NCI-H748 (cell line): ENCODE measurements around the gene SLC6A6.
"Not testable (repeated sequence)": the region's sequence is repeated elsewhere in the genome, so short reads cannot be mapped to it uniquely, and the experiment has no call there.

Source experiments
- DNase-seq: peaks from one replicate; lab custom pipeline; 2025; ENCODE audit not compliant: unreplicated experiment; lab: John Stamatoyannopoulos, UW

Gene SLC6A6

DNA sequence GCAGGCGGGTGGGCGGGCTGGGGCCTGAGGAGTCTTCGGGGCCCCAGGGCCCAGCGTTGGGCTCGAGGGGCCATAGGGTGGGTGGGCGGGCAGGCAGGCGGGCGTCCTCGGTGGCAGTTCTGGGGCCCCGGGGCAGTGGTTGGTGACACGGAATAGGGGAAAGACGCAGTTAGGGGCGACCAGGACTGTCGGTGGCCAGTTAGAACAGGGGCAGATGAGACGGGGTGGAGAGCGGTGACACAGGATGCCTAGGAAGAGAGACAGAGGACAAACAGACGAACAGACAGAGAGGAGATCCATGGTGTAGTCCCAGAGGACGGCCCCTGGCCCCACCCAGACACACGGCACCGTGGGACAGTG is 101.3 kb downstream of the SLC6A6 start:
- DNase-seq, result no peak

DNA sequence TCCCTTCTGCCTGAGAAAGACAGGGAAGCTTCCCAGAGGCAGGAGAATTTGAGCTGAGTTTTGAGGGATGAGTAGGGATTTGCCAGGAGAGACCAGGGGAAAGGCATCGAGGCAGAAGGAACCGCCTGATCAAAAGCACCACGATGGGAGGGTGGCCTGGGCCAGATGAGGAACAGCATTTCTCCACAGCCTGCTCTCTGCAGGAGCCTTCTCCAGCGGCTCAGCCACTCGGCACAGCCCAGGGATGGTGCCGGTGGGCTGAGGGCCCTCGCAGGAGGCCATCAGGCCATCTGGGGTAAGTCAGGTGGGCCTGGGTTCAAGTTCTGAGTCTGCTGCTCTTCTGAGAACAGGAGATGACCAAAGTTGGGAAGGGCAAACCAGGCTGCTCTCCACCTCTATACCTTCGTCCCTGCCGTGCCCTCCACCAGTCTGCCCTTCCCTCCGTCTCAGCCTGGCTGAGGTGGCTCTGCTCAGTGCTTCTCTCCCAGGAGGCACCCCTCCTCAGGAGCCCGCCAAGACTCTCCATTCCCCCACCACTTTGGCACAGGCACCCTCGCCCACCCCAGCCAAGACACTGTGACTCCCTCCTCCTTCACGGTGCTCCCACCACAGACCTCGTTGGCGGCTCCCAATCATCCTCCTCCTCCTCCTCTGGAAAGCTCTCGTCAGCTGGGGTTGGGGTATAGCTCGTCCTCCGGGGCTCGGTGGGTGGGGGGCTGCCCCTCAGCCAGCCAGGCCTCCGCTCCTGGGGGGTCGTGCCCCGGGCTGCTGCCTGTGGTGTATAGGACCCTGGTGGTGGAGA is 102.8 kb downstream of the SLC6A6 start:
- no peak for DNase-seq

DNA sequence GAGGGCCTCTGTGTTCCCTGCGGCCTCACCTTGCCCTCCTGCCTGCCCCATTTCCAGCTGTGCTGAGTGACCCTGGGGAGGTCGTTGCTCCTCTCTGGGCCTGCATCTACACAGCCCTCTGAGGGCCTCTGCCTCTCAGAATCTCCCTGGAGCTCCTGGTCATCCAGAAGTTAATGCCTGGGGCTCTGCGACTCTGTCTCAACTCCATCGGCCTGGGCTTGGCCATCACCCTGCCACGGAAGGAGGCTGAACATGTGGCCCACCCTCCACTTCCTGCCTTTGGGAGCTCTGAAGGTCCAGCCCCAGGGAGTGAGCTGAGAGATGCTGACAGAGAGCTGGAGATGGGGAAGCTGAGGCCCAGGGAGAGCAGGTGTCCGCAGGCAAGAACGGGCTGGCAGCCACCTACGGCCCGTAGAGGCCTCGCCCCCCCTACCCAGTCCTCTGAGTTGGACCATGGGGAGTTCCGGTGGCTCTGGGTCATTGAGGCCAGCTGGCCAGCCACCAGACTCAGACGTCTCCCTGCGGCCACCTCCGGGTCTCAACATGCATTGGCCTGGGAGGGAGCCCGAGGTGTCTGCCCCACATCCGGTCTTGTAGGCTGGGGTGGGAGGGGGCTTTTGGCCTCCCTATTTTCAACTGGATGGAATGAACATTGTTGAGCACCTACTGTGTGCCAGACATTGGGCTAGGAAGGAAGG is 103.5 kb downstream of the SLC6A6 start:
- DNase-seq, result no peak

DNA sequence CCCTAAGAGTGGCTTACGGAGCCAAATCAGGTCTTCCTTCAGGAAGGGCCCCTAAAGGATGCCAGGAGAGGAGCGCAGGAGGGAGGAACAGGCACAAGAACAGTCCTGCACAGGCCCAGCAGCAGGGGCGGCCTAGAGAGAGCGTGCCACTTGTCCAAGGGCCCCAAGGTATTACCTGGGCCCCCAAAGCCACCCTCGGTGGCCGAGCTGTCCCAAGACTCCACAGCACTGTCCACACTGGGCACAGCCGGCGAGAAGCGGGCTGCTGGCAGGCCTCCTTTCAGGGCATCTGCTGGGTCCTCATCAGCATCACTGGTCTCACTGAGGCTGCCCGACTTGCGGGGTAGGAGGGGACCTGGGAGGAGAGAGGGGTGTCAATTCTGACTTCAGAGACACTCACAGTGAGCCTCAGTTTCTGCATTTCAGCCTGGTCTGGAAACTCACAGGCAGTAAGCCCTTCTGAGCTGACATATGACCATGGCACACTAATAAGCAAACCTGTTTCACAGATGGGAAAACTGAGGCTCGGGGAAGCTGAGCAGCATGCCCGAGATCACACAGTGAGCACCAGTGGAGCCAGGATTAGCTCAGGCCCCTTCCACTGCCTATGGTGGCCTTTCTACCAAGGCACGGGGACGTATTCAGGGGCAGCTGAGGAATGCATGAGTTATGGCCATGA is 104.4 kb downstream of the SLC6A6 start:
- DNase-seq, result no peak

DNA sequence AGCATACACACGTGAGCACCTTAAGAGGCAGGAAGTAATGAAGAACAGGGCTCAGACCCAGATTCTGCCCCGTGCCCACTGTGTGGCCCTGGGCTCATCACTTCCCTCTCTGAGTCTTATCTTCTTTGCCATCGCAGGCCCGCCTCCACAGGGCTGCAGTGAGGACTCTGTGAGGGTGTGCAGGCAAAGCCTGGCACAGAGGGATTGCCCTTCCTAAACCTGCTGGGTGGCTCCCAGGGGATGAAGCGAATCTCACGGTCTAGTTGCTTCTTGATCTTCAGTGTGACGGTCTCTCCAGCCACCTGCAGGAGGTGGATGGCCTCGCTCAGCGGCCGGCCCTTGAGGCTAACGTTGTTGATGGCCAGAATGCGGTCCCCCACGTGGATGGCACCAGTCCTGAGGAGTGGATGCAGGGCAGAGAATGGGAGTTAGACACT is 104.9 kb downstream of the SLC6A6 start:
- peak; percentile 11 for DNase-seq

DNA sequence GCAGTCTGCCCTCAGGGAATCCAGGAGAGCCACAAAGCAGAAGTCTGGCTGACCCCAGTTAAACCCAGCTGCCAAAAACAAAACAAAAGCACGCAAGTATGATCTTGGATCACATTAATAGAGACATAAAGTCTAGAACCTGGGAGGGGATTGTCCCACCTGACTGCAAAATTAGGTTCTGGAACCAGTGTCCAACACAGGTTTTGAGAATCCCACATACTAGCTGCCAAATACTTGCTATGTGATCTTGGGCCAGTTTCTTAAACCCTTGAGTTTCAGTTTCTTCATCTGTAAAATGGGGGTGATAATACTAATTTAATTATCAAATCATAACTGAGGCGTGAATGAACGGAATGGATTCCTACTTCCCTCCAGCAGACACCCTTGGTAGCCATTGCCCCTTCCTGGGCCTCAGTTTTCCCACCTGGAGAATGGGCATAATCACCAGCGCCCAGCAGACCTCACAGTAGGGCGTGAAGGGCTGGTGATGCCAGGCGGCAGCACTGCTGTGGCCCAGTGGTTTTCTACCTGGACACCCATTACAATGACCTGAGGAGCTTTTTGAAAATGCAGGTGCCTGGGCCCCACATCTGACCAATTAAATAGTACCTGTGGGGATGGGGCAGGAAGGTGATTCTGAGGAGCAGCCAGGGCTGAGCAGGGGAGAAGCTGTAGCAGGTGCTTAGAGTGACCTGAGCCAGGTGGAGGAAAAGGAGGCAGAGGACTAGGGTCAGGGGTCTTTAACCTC is 105.5 kb downstream of the SLC6A6 start:
- no peak for DNase-seq

DNA sequence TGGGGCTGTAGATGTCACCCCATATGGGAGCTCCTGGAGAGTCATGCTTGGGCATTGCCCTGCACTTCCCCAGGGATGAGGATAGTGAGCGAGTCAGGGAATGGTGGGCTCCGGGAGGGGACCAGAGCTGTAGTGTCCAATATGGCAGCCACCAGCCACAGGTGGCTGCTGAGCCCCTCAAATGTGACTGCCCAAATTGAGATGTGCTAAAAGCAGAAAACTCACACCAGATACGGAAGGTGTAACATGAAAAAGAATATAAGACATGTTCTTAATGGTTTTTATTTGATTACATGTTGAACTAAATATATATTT is 106.1 kb downstream of the SLC6A6 start:
- no peak for DNase-seq

DNA sequence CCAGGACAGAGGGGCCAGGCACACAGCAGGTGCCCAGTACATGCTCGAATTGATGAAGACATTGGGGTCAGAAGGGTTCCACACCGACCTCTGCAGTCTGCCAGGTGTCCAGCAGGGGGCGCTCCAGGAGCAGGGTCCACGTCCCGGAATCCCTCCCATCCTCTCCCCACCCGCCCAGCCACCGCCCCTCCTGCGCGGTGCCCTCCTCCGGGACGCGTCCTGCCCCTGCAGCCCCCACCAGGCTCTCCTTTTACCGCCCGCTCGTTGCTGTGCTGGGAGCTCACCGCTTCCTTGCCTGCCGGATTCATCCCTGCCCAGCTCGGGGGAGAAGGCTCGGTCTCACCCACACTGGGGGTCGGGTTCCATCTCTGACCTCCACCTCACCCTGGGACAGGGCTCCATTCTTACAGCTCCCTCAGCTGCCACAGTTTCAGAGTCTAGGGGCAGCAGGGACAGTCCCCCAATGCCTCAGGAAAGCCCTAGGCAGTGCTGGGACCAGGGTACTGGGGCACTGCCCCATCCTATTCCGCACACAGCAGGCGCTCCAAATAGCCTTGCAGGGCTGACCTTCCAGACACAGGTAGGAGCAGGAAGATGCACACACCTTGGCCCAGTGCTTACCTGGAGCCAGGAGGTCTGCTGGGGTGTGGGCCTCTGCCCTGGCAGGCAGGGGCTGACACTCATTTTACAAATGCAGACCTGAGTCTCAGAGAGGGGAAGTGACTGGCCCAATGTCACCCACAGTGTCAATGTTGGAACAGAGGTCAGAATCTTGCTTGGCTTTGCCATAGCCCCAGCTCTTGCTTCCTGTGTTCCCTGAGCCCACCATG is 106.8 kb downstream of the SLC6A6 start:
- peak; percentile 46 for DNase-seq

DNA sequence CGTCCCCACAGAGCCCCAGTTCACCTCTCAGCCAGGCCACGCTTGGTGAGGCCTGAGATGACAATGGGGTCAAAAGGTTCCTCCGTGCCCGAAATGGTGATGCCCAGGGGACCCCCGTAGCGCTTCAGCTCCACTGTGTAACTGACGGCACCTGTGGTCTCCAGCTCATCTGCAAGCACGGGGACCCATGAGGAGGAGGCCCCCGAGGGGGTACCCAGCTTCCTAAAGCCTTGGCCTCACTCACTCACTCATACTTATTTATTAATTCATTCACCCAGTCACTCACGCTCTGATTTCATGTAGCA is 107.3 kb downstream of the SLC6A6 start:
- DNase-seq, result no peak

DNA sequence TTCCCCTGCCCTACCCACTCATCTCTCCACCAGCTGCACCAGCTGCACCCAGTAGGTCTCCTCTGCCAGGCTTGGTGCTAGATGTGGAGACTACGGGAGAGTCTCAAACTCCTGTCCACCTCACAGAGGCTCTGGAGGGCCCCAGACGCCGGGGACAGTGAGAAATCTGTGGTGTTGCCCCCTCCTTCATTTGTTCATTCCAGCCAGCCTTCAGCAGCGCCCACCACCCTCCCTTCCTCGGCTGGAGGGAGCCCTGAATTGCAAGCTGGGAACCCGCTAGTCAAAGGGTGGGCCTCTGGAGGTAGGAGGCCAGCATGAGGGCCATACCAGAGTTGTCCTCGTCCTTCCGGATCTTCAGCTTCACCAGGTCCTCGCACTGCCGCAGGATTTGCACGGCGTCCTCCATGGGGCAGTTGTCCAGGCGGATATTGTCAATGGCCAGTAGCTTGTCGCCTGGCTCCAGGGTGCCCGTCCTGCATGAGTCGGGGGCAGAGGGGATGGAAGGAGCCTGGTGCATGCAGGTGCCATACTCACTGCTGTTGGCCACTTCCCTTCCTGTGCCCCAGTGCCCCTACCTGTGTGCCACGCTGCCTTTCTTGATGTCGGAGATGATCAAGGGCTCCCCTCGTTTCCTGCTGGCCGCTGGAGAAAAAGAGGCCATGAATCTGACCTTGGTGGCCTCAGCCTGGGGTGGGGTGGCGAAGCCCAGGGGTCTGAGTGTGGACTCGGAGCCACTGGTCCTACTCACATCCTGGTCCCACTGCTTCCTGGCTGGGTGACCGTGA is 108.6 kb downstream of the SLC6A6 start:
- no peak for DNase-seq

DNA sequence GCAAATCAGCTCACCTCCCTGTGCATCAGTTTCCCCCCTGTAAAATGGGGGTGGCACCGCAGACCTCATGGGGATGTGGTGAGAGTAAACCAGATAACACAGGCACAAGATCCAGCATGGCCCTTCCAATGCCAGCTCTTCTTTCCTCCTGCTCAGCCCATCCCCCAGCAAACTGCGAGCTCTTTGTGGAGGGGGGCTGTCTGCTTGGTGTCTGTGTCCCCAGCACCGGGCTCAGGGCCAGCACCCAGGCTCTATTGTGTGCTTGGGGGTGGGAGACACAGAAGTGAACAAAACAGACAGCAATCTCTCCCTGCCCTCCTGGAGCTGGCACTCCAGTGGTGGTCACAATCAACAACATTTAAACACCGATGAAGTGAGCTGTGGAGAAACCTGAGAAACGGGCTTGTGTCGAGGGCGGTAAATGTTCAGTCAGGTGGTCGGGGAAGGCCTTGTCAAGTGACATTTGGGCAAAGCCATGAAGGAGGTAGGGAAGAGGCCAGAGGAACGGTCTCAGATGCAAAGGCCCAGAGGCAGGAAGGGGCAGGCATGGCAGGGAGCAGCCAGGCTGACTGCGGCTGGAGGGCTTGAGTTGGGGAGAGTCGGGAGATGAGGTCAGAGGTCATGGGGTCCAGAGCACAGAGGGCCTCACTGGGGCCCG is 109.3 kb downstream of the SLC6A6 start:
- peak; percentile 18 for DNase-seq

DNA sequence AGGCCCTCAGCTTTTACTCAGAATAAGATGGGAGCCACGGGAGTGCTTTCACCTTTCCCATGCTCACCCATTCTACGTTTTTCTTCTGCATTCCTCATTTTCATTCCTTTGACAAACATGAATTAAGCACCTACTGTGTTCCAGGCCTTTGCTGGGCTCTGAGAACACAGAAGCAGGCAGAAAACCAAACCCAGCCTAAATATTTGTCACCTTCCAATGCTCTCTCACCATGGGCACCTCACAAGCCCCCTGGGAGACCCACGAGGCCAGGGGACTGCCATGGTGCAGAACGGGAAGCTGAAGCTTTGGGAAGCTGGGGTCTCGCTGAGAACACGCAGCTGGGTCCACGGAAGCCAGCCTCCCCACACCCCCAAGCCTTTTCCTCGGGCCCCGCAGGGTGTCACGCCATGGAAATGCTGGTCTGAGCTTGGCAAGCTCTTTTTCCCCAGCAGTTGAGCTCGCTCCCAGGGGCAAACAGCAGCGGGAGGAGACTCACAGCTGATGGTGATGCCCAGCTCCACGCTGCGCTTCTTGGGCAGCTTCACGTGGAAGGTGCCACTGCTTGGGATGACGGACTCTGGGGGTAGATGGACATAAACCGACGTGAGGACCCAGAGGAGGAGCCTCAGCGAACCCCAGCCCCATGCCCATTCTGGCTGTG is 110.0 kb downstream of the SLC6A6 start:
- DNase-seq, result no peak

DNA sequence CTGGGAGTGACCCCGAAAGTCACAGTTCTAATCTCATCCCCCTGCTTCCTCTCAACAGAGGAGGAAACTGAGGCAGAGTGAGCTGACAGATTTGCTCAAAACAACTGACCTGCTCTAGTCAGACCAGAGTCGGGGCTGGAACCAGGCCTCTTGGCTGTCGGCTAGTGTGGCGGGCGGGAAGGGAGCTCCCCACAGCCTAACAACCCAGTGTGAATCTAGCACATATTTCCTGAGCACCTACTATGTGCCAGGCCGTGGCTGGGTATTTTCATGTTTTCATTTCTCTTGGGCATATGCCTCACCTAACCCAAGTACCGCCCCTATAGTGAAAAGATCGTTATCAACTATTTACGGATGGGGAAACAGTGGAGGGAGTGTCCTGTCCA is 110.5 kb downstream of the SLC6A6 start:
- no peak for DNase-seq

DNA sequence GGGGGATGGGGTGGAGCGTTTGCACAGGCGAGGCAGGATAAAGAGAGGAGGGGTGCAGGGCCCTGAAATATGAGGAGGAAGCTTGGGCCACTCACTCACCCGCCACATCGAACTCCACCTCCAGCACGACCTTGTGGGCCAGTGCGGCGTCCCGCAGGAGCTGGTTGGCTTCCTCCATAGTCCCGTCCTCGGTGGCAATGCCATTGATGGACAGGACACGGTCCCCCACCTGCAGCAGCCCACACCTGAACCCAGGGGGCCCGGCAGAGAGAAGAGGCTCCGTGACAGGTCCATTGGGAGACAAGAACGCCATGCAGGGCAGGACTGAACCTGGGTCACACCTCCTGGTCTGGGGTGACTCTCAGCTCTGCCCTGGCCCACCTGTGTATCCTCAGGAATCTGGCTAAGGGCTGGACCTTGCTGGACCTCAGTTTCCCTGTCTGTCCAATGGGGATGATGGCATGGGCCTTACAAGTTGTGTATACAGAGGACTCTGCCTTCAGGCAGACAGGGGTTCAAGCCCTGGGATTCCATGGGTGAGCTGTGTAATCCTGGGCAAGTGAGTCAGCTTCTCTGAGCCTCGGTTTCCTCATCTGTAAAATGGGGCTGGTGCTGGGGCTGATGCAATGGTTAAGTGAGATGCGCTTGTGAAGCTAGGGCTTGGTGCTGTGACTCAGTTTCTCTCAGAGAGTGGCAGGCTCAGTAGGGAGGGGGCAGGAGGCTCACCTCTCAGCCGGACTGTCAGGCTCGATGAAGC is 111.3 kb downstream of the SLC6A6 start:
- DNase-seq, result no peak

DNA sequence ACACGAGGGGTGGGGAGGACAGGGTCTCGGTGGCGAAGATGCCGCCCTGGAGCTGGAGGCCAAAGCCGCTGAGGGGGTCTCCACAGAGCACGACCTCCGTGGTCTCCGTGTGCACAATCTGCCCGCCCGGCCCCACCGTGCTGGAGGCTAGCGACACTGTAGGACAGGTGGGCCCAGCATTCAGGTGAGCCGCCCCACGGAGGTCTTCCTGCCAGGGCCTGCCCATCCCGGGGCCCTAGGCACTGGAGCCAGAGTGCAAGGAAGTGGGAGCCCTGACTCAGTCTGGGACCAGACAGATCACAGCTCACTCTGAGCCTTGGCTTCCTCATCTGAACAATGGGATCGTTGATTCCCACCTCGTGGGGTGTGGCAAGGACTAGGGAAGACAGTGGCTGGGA is 111.9 kb downstream of the SLC6A6 start:
- DNase-seq, result no peak

DNA sequence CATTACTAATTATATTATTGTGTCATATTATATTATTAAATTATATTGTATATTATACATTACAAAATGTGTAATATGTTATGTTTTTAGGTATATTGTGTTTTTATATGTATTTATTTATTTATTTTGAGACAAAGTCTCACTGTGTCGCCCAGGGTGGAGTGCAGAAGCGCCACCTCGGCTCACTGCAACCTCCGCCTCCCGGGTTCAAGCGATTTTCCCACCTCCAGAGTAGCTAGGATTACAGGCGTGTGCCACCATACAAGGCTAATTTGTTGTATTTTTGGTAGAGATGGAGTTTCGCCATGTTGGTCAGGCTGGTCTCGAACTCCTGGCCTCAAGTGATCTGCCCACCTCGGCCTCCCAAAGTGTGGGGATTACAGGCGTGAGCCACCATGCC is 113.1 kb downstream of the SLC6A6 start:
- DNase-seq, result not testable (repeated sequence)

DNA sequence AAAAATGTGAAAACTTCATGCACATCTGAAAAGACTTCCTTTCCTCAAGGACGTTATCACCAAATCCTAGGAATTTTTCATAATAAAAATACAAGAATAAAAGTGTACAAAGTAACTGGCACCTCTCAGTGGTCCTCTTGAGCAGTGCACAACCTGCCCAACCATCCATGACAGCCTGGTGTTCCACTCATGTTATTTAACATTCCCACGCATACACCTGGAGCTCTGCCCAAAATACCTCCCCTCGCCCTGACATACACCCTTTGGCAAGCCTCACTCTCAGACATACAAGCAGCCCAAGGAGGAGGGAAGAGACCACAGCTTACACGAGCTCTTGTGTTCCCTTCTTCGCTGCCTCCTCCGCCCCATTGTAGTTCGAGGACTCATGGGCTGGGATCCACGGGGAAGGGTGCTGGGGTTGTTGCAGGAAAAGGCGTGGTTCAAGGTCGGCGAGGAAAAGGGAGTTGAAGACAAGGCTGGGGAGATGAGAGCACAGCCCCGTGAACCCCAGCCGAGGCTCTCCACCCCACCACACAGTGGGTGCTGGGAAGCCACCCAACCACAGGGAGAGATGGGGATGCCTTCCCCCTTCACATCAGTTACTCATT is 114.4 kb downstream of the SLC6A6 start:
- no peak for DNase-seq
